NCI-H2107 (cell line): Measurements from ENCODE around the gene CLTCL1.

Experiments
- DNase-seq: peaks from one replicate; lab custom pipeline; 2025; lab: John Stamatoyannopoulos, UW

CLTCL1 gene

DNA sequence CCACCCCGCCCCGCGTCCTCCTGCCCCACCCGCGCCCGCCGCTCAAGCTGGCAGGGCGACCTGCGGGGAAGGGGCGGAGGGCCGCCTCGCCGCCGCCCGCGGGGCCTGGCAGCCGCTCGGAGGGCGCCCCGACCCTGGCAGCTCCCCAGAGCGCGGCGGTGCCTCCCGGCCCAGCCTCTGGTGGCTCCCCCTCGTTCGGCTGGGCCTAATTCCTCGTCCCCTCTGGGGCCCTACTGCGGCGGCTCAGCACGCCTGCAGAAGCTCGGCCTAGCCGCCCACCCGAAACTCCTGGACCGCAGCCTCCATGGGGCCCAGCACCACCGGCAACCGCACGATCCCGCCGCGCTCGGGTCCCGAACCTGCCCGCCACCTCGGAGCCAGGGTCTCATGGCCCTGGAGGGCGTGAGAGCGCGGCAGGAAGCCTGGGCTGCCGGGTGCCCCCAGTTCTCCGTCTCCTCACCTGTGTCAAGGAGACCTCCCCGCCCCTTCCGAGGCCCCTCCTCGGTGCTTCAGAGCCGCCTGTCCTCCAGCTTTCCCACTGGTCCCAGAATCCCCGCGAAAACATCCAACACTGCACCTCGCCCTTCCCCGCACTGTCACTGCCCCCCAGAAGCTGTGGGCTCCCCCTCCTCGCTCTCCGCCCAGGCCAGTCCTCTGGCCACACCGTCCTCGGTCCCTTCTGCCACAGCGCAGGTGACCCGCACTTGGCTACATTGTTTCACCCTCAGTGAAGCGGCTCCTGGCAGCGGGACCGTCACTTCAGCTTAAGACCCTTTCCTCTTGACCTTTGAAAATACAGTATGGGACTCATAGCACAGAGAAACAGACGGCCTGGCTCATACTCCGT lies 140.8 kb downstream of the CLTCL1 start:
- DNase-seq, result no peak

DNA sequence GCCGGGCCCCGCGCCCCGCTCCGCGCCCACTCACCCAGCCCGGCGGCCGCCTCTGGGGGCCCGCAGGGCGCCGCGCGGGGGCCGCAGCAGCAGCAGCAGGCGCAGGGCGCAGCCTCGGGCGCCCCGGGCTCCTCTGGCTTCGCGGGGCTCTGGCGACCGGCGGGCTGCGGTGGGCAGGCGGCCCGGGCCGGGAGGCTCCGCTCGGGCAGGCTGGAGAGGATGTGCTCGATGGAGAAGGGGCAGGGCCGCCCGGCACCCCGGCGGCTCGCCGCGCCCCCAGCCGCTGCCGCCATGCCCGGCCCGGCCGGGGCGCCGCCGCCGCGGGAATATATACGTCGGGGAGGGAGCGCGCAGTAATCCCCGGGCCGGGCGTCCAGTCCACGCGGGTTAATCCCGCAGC lies 141.5 kb downstream of the CLTCL1 start, which contains the start of gene GSC2:
TSS of gene GSC2 (minus strand) at position 302 of the 400 bp plus-strand sequence. CDS start at position 293, 9 bp downstream.
- DNase-seq, result no peak

DNA sequence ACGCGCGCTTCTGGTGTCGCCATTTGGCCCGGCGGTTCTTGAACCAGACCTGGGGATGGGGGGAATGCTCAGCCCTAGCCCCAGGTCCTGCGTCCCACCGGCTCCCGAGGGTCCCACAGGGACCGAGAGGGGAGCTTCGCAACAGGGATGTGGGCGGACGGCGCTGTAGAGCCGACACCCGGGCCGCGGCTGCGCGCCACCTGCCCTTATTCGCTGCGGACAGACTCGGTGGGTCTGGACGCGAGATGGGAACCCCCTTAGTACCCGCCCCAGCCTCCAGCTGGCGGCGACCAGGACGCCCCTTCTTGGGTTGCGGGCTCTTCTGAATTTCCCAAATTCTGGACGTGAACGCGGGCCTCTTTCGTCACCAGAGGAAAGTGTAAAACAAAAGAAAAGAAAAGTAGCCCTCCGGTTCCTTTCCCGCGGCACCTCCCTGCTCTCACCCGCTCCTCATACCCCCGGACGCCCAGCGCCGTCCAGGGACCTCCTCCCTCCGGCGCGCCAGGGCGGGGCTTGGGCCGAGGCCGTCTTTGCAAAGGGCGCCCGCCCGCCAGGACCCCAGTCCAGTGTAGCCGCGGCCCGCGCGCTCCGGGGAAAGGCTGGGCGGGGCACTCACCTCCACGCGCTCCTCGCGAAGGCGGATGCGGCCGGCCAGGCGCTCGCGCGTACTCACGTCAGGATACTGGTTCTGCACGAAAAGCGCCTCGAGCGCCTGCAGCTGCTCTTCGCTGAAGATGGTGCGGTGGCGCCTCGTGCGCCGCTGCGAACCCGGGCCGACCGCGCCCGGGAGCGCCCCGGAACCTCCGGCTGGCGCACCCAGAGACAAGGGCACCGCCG lies 142.3 kb downstream of the CLTCL1 start:
- DNase-seq, result no peak

DNA sequence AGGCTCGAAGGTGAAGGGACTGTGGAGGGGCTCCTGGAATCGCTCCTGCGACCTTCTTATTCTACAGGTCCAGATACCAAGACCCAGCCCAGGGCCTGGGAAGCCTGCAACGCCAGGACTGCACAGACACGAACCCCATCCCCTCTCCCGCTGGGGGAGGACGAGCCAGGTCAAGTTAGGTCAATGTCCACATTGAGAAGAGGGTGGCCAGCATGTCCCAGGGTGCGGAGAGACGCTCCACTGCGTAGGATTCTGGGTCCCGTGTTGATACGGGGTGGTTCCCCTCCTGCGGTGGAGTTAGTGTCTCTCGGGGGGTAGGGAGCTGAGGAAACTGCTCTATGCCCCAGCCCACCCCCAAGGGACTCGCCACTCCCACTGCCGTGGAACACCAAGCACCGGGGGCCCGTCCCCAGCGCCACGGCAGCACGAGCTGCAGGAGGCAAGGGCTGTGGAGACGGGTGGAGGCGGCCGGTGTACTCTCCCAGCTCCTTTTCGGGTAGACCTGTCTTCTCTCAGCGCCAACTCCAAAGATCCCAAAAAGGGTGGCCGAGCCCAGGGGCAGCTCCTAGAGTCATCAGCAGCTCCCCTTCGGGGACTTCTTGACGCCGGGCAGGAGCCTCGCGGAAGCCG lies 143.0 kb downstream of the CLTCL1 start:
- DNase-seq, result no peak

DNA sequence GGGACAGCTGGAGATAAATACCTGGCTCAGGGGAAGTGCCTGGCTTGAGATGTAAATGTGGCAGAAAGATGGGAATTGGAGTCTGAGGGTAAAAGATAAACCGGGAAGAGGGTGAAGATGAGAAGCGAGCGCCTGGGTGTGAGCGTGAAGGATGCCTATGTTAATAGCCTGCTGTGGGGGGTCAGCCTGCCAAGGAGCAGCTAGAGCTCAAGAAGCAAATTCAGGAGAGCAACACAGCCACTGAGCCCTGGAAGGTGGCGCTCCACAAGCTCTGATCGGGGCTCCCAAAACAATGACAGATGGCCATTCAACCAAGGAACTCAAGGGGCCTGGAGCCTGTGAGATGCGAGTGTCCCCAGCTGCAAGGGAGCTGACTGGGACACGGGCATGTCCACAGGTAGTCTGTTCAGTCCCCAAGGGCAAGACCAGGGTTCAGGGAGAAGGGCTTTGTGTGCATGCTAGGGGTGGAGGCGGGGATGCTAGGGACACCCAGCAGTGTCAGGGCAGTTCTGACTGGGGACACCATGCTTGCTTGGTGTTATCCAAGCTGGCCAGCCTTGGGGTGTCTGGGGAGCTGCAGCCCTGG lies 144.2 kb downstream of the CLTCL1 start:
- no peak for DNase-seq

DNA sequence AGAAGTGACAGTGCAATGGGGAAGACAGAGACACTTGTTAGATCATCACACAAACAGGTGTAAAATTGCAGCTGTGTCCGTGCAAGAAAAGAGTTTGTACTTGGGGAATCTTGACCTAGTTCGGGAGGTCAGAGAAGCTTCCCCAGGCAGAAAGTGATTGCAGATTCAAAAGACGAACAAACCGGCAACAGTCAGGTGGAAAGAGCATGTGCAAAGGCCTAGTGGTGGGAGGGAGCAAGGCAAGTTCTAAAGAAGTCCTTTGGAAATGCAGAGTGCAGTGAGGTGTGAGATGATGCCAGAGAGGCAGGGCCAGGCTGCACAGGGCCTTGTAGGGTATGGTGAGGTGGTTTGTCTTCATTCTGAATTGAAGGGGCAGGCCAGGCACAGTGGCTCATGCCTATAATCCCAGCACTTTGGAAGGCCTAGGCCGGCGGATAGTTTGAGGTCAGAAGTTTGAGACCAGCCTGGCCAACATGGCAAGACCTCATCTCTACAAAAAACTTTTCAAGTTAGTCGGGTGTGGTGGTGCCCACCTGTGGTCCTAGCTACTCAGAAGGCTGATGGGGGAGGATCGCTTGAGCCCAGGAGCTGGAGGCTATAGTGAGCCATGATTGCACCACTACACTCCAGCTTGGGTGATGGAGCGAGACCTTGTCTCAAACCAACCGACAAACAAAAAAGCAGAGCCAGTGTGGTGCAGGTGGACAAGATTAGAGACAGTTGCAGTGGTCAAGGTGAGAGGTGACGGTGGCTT lies 145.1 kb downstream of the CLTCL1 start:
- DNase-seq, result no peak

DNA sequence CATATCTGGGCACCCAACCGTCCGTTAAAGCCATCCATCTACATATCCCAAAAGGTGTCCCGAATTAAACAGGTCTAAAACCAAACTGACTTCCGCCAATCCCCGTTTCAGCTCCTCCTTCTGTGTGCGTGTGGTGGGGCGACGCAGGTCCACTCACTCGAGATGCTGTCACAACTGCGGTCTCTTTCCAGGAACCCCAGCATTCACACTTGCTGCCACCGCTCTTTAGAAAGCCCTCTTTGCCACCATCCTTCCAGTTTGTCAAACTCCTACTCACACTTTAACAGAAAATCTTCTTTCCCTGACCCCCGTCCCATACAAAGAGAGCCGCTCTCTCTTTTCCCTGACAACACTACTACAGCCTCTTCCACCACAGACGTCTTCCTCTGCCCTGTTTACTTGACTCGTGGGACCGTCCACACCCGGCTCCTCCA lies 147.5 kb downstream of the CLTCL1 start:
- DNase-seq, result no peak

DNA sequence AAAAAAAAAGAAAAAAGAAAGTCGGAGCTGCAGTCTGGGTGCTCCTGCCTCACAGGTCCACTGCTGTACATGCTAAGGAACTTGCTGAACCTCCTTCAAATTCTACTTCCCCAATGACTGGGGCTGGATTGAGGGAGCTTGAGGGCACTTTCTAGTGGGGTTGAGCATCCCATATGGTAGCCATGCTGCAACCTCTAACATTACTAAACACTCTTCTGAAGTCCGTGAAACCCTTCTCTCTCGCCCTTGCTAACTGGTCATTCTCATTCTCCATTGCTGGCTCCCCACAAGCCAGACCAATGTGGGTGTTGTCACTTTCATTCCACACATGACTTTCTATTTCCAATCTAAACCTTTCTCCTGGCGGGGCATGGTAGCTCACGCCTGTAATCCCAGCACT lies 148.3 kb downstream of the CLTCL1 start:
- no peak for DNase-seq

DNA sequence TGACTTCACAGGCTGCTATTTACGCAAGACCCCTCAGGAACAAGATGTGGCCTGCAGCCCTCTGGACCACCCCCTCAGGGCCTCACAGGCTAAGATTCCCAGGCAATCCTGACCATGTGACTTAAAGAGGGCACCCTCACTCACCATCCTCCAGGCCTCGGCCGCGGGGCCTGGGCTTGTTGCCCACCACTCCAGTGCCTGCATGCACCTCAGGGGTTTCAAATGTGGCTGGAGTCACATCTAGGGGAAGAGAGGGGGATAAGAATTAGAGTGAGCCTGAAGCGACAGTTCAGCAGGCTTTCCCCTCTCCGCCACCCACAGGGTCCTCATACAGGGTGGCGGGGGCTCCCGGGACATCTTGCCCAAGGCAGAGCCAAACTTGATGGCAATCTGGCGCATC lies 149.1 kb downstream of the CLTCL1 start:
- DNase-seq, result no peak

DNA sequence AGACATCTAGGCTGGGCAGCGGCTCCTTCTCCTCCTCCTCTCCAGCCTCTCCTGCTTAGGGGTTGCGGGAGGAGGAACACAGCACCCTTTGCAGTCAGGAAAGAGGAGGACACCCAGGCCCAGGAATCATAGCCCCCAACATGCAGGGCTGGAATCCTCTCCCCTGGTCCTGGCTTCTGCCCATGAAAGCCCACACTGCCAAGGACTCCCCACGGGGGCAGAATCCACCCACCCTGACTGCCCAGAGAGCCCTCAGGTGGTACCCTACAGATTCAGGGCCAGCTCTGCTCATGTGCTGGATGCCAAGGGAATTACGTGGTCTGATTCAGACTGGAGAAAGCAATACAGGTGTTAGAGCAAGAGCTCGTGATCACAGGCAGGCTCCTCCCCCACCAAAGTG lies 151.5 kb downstream of the CLTCL1 start:
- no peak for DNase-seq

DNA sequence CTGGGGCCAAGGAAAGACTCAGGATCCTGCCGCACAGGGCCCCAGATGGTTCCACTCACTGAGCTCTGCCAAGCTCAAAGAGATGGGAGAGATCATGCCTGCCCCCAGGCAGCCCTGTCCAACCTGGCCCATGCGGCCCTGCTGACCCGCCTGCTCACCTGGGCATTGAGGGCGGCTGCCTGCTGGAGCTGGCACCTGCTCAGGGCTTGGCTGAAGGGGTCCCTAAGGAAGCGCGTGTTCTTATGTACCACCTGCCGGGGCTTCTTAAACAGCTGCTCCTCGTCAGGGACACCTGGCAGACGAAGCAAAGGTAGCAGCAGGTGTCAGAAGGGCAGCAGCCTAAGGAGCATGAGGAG lies 152.5 kb downstream of the CLTCL1 start:
- DNase-seq, result no peak

DNA sequence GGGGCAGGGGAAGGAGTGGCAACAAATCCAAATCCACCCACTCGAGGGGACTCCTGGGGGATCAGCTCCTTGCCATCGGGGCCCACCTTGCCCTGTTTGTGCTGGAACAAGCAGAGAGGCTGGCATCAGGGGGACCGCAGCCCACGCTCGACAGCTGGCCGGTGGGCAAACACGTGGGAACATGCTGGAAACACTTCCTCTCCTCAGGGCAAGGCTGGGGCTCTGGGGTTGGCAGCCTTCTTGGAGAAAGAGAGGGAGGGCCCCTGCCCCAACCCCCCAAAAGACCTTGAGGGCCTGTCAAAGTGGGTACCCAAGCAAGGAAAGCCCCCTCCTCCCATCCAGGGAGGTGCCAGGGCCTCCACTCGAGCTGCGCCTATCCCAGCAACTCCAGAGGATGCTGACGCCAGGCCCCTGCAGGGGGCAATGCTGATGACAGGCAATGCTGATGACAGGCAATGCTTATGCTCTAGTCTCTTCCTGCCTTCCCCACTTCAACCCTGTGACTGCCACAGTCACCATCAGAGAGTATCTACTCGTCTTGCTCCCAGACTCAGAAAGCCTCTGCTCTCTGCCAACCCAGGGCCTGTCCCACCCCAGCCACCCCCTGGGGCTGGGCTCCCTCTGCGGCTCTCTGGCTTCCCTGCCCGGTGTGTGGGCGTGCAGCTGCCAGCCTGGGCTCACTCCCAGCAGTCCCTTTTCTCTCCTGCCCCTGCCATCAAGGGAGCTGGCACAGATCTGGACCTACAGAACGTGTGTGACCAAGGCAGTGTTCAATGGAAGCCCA lies 153.1 kb downstream of the CLTCL1 start:
- DNase-seq, result no peak

DNA sequence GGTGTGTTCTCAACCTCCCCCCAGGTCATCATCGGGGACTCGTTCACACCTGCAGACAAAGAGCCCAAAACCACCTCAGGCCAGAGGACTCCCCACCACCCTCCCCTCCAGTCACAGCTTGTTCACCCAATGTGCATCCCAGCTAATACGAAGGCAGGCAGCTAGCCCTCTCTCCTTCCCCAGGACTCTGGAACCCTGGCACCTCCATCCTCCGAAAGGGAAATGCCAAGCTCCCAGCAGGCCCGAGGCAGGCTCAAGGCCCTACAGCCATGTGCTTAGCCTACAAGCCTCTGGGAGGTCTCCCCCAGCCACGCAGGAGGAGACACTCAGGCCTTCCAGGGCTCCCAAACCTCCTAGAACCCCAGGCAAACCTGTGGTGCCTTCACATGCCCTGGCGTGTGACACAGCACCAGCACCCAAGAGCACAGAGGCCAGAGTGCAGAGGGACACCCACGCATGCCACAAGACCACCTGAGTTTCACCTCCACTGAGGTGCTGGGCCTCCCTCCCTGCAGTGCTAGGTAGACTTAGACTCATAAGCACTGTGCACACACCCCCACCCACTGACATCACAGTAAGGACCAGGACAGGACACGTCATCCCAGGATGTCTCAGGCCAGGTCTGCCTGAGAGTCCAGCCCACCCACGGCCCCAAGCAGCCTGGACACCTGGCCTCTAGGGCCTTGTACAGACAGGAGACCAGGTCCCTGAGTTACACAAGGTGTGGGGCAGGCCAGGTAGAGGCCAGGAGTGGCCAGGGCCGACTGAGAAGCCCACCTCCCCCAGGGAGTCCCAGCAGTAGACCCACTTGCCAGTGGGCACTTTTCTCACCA lies 153.9 kb downstream of the CLTCL1 start:
- no peak for DNase-seq

DNA sequence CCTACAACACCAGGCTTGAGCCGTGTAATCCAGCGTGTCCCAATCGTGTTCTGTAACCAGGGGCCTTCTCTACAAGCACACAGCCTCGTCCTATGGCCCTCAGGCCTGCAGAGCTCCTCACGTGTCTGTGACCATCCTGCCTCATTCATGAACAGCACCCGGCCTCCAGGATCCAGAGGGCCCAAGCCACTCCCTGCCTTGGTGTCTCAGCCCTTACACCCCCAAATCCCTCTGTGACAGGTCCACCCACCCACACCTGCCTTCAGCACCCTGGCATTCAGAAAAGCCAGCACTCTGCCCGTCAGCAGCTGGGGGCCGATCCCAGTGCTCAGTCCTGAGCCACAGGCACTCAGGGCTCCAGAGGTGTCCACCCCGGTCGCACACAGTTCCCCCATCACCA lies 154.6 kb downstream of the CLTCL1 start:
- DNase-seq, result no peak

DNA sequence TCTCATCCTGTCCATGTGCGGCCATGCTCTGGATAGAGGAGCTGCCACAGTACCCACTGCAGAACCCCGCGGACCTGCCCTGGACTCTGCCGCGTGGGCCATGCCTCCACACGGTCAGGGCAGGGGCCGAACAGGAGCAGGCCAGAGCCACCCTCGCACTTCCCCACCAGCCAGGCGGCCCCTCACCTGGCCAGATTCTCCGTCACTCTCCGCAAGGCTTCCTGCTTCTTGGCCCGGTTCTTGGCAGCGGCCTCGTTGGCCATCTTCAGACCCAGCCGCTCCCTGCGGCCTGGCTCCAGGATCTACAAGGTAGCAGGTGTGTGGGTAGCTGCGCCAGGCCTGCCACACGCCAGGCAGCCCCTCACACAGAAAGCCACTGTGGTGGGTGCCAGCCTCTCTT lies 156.6 kb downstream of the CLTCL1 start:
- no peak for DNase-seq

DNA sequence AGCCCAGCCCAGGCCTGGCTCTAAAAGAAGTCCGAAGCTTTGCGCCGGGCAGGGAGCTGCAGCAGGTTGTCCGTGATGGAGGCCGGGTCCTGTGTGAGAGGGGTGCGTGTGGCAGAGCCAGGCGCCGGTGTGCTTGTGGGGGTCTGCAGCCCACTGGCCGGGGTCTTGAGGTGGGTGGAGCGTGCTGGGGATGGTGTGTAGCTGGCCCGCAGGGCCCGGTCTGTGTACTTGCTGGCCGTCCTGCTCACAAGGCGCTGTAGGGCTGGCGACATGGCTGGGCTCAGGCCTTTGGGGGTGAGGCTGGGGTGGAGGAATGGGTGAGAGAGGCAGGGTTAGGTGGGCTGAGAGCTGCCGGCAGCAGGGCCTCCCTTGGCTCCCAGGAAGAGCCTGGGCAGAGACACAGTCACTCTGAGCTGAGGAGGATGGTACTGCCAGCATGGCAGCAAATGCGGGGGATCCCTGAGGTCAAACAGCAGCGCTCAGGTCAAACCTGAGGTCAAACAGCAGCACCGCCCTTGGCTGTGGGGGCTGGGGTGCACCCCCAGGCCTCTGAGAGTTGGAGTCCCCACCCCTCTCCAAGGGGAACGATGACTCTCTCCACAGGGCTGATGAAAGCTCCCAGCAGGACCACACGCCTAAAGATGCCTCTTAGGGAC lies 157.2 kb downstream of the CLTCL1 start:
- no peak for DNase-seq

DNA sequence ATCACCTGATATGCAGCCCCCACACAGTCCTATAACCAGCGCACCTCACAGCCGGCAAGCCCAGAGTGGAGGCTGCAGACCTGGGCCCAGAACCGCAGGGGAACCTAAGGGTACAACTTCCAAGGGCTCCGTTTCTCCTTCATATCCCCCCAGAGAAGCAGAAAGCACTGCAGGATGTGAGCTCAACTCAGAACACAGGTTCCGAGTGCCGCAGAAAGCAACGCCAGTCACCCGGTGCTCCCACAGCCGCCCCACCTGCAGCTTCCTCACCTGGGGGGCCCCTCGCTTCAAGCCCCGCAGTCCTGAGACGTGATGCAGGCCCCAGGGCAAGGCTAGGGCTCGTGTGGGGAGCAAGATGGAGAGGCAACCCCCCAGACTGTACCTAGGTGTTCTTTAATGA lies 158.0 kb downstream of the CLTCL1 start:
- no peak for DNase-seq

DNA sequence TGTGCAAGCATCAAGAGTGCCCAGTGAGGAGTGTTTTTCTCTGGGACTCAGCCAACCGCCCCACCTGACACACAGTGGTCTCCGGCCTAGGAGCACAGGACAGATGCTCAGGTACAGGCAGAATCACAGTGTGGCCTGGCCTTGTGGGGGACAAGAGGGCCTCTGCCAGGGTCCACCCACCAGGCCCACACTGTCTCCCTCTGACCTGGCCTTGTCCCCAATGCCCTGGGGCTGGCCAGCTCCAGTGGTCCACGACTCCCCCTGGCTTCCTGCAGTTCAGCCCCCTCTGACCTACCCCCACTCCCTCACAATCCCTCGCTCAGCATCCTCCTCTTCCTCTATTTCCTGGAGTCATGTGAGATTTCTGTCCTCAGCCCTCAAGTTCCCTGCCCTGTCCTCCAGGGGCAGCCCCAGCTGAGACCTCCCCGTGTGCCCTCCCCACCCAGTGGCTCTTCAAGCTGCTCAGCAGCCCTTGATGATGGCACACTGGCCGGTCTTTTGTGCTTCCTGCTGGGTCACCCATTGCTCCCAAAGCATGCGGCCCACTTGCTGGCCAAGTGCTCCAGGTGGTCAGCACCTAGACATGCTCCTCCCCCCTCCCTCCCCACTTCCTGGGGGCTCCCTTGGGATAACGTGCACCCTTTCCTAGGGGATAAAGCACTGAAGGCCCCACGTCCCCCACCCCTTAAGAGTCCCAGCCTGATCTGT lies 158.7 kb downstream of the CLTCL1 start:
- DNase-seq, result no peak

DNA sequence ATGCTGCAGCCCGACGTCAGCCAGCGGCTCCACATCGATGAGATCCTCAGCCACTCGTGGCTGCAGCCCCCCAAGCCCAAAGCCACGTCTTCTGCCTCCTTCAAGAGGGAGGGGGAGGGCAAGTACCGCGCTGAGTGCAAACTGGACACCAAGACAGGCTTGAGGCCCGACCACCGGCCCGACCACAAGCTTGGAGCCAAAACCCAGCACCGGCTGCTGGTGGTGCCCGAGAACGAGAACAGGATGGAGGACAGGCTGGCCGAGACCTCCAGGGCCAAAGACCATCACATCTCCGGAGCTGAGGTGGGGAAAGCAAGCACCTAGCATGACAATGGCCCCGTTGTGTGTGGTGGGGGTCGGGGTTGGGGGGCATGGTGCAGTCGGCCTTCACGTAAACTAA lies 159.4 kb downstream of the CLTCL1 start:
- DNase-seq, result no peak
